Subcutaneous abdominal adipose tissue (tissue), 5 donors: ENCODE data around the gene OR4K1.
A peak's percentile ranks its signal among the peaks of the same experiment; 100 is the strongest.

ENCODE experiments used
- H3K27ac ChIP-seq: one replicate; pipeline ENCODE4 v1.7.0; 2013; ENCODE audit warnings: low read depth, mild to moderate bottlenecking, inconsistent platforms, low read length, moderate library complexity
- H3K27me3 ChIP-seq, 5 donors: one replicate each; pipeline ENCODE4 v1.7.0; 2013; ENCODE audit warnings: low read length in 5 of 5, inconsistent platforms in 1 of 5; ENCODE audit not compliant: control insufficient read depth in 5 of 5, insufficient read depth in 4 of 5
- H3K36me3 ChIP-seq, 5 donors: one replicate each; pipeline ENCODE4 v1.7.0; 2013; ENCODE audit warnings: low read length in 5 of 5; ENCODE audit not compliant: control insufficient read depth in 5 of 5, insufficient read depth in 5 of 5
- H3K4me1 ChIP-seq, 5 donors: one replicate each; pipeline ENCODE4 v1.7.0; 2013; ENCODE audit warnings: low read length in 5 of 5, mild to moderate bottlenecking in 3 of 5, moderate library complexity in 1 of 5; ENCODE audit not compliant: control insufficient read depth in 5 of 5, insufficient read depth in 5 of 5
- H3K4me3 ChIP-seq, 5 donors: one replicate each; pipeline ENCODE4 v1.7.0; 2013; ENCODE audit warnings: low read length in 5 of 5, low read depth in 1 of 5
- H3K9ac ChIP-seq, 5 donors: one replicate each; pipeline ENCODE4 v1.7.0; 2013; ENCODE audit warnings: low read length in 5 of 5, mild to moderate bottlenecking in 4 of 5, moderate library complexity in 3 of 5
- H3K9me3 ChIP-seq, 5 donors: one replicate each; pipeline ENCODE4 v1.7.0; 2013; ENCODE audit warnings: low read length in 5 of 5; ENCODE audit not compliant: control insufficient read depth in 5 of 5
- donor health status: healthy.
- donor health status: healthy.
- donor health status: healthy.
- donor health status: healthy.
- donor health status: healthy.

Gene OR4K1

GRCh38 chr14:19930617-19931016 lies at the start of gene OR4K1:
Gene OR4K1 (plus strand): TSS chr14:19930917. CDS start chr14:19935667, 4,750 bp downstream.
- H3K4me1 ChIP-seq, result no peaks in the 10 kb centered on the region
- H3K4me3 ChIP-seq, result no peak within 1 kb of the TSS
- H3K27me3 ChIP-seq, result no peaks in the 10 kb centered on the region
- no peak within 1 kb of the TSS for H3K27ac ChIP-seq
- no peaks in the 10 kb centered on the region for H3K9me3 ChIP-seq
- no peak within 1 kb of the TSS for H3K9ac ChIP-seq
- H3K36me3 ChIP-seq, result no peaks in the 10 kb centered on the region

- Histone ChIP-seq H3K4me1 (peaks cover 0 to under 1% (median 0%) of the 10 kb centered on the region in 5 donors), H3K9me3 (peaks cover 11 to 57% (median 50%) of the 10 kb centered on the region in 5 donors), H3K4me3 (peak overlapping the region in 2 of 5 donors; percentile 11 to 48), H3K27ac (no peak overlapping the region), H3K9ac (no peak overlapping the region), H3K27me3 (no peaks in the 10 kb centered on the region), H3K36me3 (no peaks in the 10 kb centered on the region)
These were observed 35.4 kb upstream of the OR4K1 start for GRCh38 chr14:19895282-19895681.

- Histone ChIP-seq H3K36me3 (no peaks in the 10 kb centered on the region), H3K9ac (no peak overlapping the region), H3K4me1 (peaks cover 0 to 24% (median 2%) of the 10 kb centered on the region in 5 donors), H3K27me3 (no peaks in the 10 kb centered on the region), H3K27ac (no peak overlapping the region), H3K9me3 (peaks cover 0 to 18% (median 15%) of the 10 kb centered on the region in 5 donors), H3K4me3 (peak overlapping the region in 2 of 5 donors; percentile 0 to 5)
These were observed 29.7 kb upstream of the OR4K1 start for GRCh38 chr14:19900999-19901398.

- H3K27ac ChIP-seq, result no peak overlapping the region
- H3K9ac ChIP-seq, result no peak overlapping the region
- peak overlapping the region in 1 of 5 donors; percentile 9 for H3K4me3 ChIP-seq
- peaks cover 0 to 5% (median 1%) of the 10 kb centered on the region in 5 donors for H3K9me3 ChIP-seq
- H3K27me3 ChIP-seq, result no peaks in the 10 kb centered on the region
- H3K36me3 ChIP-seq, result no peaks in the 10 kb centered on the region
- H3K4me1 ChIP-seq, result peaks cover 0 to 24% (median 2%) of the 10 kb centered on the region in 5 donors
These were observed 28.3 kb upstream of the OR4K1 start for GRCh38 chr14:19902409-19902808.

GRCh38 chr14:19906665-19907064 lies 24.1 kb upstream of the OR4K1 start:
- no peak overlapping the region for H3K4me3 ChIP-seq
- H3K27ac ChIP-seq, result no peak overlapping the region
- no peaks in the 10 kb centered on the region for H3K36me3 ChIP-seq
- no peaks in the 10 kb centered on the region for H3K27me3 ChIP-seq
- peaks cover 0 to 3% (median 0%) of the 10 kb centered on the region in 5 donors for H3K9me3 ChIP-seq
- H3K9ac ChIP-seq, result no peak overlapping the region
- H3K4me1 ChIP-seq, result peaks cover 0 to 10% (median 2%) of the 10 kb centered on the region in 5 donors

- H3K9ac ChIP-seq, result no peak overlapping the region
- no peaks in the 10 kb centered on the region for H3K9me3 ChIP-seq
- H3K4me3 ChIP-seq, result no peak overlapping the region
- no peaks in the 10 kb centered on the region for H3K4me1 ChIP-seq
- no peaks in the 10 kb centered on the region for H3K36me3 ChIP-seq
- no peaks in the 10 kb centered on the region for H3K27me3 ChIP-seq
- H3K27ac ChIP-seq, result no peak overlapping the region
These were observed 19.6 kb upstream of the OR4K1 start for GRCh38 chr14:19911114-19911513.

GRCh38 chr14:19917243-19917642 lies 13.5 kb upstream of the OR4K1 start:
- Histone ChIP-seq H3K27me3 (no peaks in the 10 kb centered on the region), H3K4me3 (no peak overlapping the region), H3K9me3 (no peaks in the 10 kb centered on the region), H3K36me3 (no peaks in the 10 kb centered on the region), H3K4me1 (no peaks in the 10 kb centered on the region), H3K9ac (no peak overlapping the region), H3K27ac (no peak overlapping the region)

GRCh38 chr14:19917955-19918518 lies 12.7 kb upstream of the OR4K1 start:
- H3K9ac ChIP-seq, result no peak overlapping the region
- H3K27me3 ChIP-seq, result no peaks in the 10 kb centered on the region
- no peaks in the 10 kb centered on the region for H3K9me3 ChIP-seq
- H3K27ac ChIP-seq, result no peak overlapping the region
- no peak overlapping the region for H3K4me3 ChIP-seq
- no peaks in the 10 kb centered on the region for H3K36me3 ChIP-seq
- no peaks in the 10 kb centered on the region for H3K4me1 ChIP-seq

GRCh38 chr14:19918553-19919264 lies 12.0 kb upstream of the OR4K1 start:
- Histone ChIP-seq H3K4me3 (no peak overlapping the region), H3K27ac (no peak overlapping the region), H3K36me3 (no peaks in the 10 kb centered on the region), H3K9ac (no peak overlapping the region), H3K9me3 (no peaks in the 10 kb centered on the region), H3K4me1 (no peaks in the 10 kb centered on the region), H3K27me3 (no peaks in the 10 kb centered on the region)

GRCh38 chr14:19920021-19920657 lies 10.6 kb upstream of the OR4K1 start, which contains the start of gene OR4K5:
Gene OR4K5 (plus strand): TSS chr14:19920607. CDS start chr14:19920607, 0 bp downstream.
- no peak within 1 kb of the TSS for H3K4me3 ChIP-seq
- H3K9ac ChIP-seq, result no peak within 1 kb of the TSS
- no peaks in the 10 kb centered on the region for H3K9me3 ChIP-seq
- no peak within 1 kb of the TSS for H3K27ac ChIP-seq
- no peaks in the 10 kb centered on the region for H3K4me1 ChIP-seq
- H3K36me3 ChIP-seq, result no peaks in the 10 kb centered on the region
- no peaks in the 10 kb centered on the region for H3K27me3 ChIP-seq
